ENCODE data around the gene CCDC17. TPM values are rescaled to one million over a fixed set of nuclear protein-coding genes. Genes with fewer than 3 reads are reported as not detected.

The CCDC17 gene
- polyA plus RNA-seq, 3 donors, result 4.4 TPM; not detected in 2

- H3K4me2 ChIP-seq (replicated peaks; ENCODE audit: extremely low read depth, low read length, poor library complexity, severe bottlenecking), result no peak overlapping the region
- H3K36me3 ChIP-seq (replicated peaks in 1 of 2; ENCODE audit: control insufficient read depth in 1 of 2, insufficient read depth in 2 of 2, low read length in 2 of 2), result peaks cover 61 to 82% of the 10 kb centered on the region in 2 donors
- WGBS (ENCODE audit: insufficient coverage), result 91% methylated on average over 73 of the region's 78 CpGs
- TF ChIP-seq CTCF (IDR thresholded peaks at IDR 0.05), result no peak
- H3K79me2 ChIP-seq (ENCODE audit: insufficient read depth, low read length), result no peaks in the 10 kb centered on the region
- H3K4me1 ChIP-seq (ENCODE audit: control insufficient read depth in 1 of 2, insufficient read depth in 2 of 2, low read length in 2 of 2), result peaks cover 0 to 2% of the 10 kb centered on the region in 2 donors
- H3K9me3 Mint-ChIP-seq, result no peaks in the 10 kb centered on the region
- intact Hi-C loops (cut with micrococcal nuclease), result no loop called here
- H3K9ac ChIP-seq (ENCODE audit: insufficient read depth, low read length, poor library complexity, severe bottlenecking), result no peak overlapping the region
- H4K20me1 ChIP-seq (ENCODE audit: insufficient read depth, low read length), result peaks cover 23% of the 10 kb centered on the region
- H3K4me3 Mint-ChIP-seq, result no peak overlapping the region
- H3K4me1 Mint-ChIP-seq, result peaks cover 11% of the 10 kb centered on the region
- no peak overlapping the region for H3K27ac ChIP-seq (ENCODE audit: low read depth in 1 of 2, low read length in 2 of 2)
- no peaks in the 10 kb centered on the region for H3K9me3 ChIP-seq (replicated peaks in 1 of 2; ENCODE audit: control insufficient read depth in 1 of 2, insufficient read depth in 1 of 2, low read length in 2 of 2)
- peaks cover 0 to 3% (median 2%) of the 10 kb centered on the region in 3 donors for H3K27me3 Mint-ChIP-seq (ENCODE audit: low read depth in 3 of 3)
- H2AFZ ChIP-seq (ENCODE audit: insufficient read depth, low read depth, low read length, poor library complexity, severe bottlenecking), result no peak overlapping the region
- H3K27me3 ChIP-seq (ENCODE audit: control insufficient read depth in 2 of 2, insufficient read depth in 2 of 2, low read length in 2 of 2), result no peaks in the 10 kb centered on the region
- peaks cover 53 to 78% of the 10 kb centered on the region in 2 donors for H3K36me3 Mint-ChIP-seq
- no peak for DNase-seq
- peak overlapping the region in 2 of 7 donors; percentile 3 to 62 for H3K27ac Mint-ChIP-seq
- H3K4me3 ChIP-seq (replicated peaks in 1 of 3; ENCODE audit: low read depth in 2 of 3, low read length in 3 of 3), result no peak overlapping the region
Observed at GRCh38 chr1:45622524-45623394, 1.1 kb downstream of the CCDC17 start.

- Mint-ChIP-seq H3K27me3 (ENCODE audit: low read depth in 3 of 3) (peaks cover 0 to 3% (median 2%) of the 10 kb centered on the region in 3 donors), H3K4me1 (peaks cover 11% of the 10 kb centered on the region), H3K27ac (peak overlapping the region in 5 of 7 donors; percentile 50 to 78 (median 62)), H3K4me3 (no peak overlapping the region), H3K36me3 (peaks cover 52 to 76% of the 10 kb centered on the region in 2 donors), H3K9me3 (no peaks in the 10 kb centered on the region)
- no peak overlapping the region for H3K4me2 ChIP-seq (replicated peaks; ENCODE audit: extremely low read depth, low read length, poor library complexity, severe bottlenecking)
- DNase-seq, result no peak
- H3K9me3 ChIP-seq (replicated peaks in 1 of 2; ENCODE audit: control insufficient read depth in 1 of 2, insufficient read depth in 1 of 2, low read length in 2 of 2), result no peaks in the 10 kb centered on the region
- no peak for TF ChIP-seq CTCF (IDR thresholded peaks at IDR 0.05)
- intact Hi-C loops (cut with micrococcal nuclease), result no loop called here
- no peak overlapping the region for H3K9ac ChIP-seq (ENCODE audit: insufficient read depth, low read length, poor library complexity, severe bottlenecking)
- WGBS (ENCODE audit: insufficient coverage), result 93% methylated on average over 12 of the region's 18 CpGs
- peaks cover 0 to 2% of the 10 kb centered on the region in 2 donors for H3K4me1 ChIP-seq (ENCODE audit: control insufficient read depth in 1 of 2, insufficient read depth in 2 of 2, low read length in 2 of 2)
- H3K4me3 ChIP-seq (replicated peaks in 1 of 3; ENCODE audit: low read depth in 2 of 3, low read length in 3 of 3), result no peak overlapping the region
- no peak overlapping the region for H2AFZ ChIP-seq (ENCODE audit: insufficient read depth, low read depth, low read length, poor library complexity, severe bottlenecking)
- H3K36me3 ChIP-seq (replicated peaks in 1 of 2; ENCODE audit: control insufficient read depth in 1 of 2, insufficient read depth in 2 of 2, low read length in 2 of 2), result peaks cover 61 to 82% of the 10 kb centered on the region in 2 donors
- no peaks in the 10 kb centered on the region for H3K79me2 ChIP-seq (ENCODE audit: insufficient read depth, low read length)
- peak overlapping the region; percentile 28 to 65 for H3K27ac ChIP-seq (ENCODE audit: low read depth in 1 of 2, low read length in 2 of 2)
- no peaks in the 10 kb centered on the region for H3K27me3 ChIP-seq (ENCODE audit: control insufficient read depth in 2 of 2, insufficient read depth in 2 of 2, low read length in 2 of 2)
- peaks cover 23% of the 10 kb centered on the region for H4K20me1 ChIP-seq (ENCODE audit: insufficient read depth, low read length)
Observed at GRCh38 chr1:45621895-45622523, 1.8 kb downstream of the CCDC17 start.

Data from CD14-positive monocyte (primary cell).